ENCODE results near the gene ANO10.

ANO10 gene

DNA sequence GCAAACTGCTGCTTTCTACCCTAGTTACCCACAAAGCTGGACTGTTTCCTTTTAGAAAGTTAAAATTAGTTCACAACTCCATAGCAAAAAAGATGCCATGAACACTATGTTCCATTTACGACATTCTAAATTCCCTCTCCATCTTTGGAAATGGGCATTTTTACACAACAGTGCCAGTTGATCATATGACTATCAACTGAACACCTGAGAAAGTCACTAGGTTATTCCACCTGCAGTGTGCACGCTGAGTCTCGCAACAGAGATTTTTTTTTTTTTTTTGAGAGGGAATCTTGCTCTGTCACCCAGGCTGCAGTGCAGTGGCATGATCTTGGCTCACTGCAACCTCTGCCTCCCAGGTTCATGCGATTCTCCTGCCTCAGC lies 215.2 kb downstream of the ANO10 start:
- DNase-seq, result no peak

DNA sequence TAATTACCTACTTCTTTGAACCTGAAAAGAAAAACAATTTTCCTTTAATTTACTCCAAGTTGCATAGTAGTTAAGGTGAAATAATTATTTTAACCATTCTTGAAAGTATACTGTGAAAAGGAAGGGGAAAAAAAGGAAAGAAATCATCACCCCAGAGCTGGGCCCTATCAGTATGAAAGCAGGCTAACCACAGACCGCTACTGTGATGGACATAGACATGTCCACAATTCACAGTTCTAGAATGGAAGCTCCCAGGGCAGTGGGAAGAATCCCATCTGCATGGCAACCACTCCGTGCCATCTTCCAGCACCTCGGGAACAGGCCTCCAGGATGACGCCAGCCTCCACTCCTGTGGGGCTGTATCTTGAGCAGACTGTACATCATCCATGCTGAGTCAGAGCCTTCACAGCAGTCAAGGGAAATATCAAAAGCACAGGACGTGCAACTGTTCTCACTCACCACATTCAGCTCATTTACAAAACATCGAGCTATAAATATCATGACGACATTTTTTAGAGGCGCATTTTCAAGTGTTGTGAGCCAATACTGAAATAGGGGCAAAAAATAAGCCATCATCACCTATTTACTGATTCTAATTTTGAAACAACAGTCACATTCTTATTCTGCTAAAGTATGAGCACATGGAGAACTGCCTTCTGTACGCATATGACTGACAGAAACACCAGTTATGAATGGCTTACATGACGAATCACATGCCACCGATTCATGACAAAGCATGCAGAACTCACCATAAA lies 215.7 kb downstream of the ANO10 start:
- peak; percentile 60 for DNase-seq

GRCh38 chr3:43400781-43401730 lies 220.8 kb downstream of the ANO10 start:
- DNase-seq, result no peak

- no peak for DNase-seq
Measured at GRCh38 chr3:43400167-43400566, 221.6 kb downstream of the ANO10 start.

DNA sequence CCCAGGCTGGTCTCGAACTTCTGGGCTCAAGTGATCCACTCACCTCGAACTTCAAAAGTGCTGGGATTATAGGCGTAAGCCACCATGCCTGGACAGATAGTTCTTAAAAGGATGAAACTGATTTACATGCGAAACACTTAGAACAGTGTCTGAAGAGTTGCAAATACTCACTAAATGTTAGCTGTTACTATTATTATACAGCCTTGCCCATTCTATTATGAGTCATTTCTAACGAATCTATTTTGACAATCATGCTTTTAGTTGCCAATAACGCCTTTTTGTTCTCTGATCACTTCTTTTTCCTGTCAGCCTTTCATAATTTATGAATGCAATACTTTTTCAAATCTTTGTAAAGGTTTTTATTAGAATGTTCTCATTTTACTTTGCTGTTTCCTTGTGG lies 222.8 kb downstream of the ANO10 start:
- no peak for DNase-seq

DNA sequence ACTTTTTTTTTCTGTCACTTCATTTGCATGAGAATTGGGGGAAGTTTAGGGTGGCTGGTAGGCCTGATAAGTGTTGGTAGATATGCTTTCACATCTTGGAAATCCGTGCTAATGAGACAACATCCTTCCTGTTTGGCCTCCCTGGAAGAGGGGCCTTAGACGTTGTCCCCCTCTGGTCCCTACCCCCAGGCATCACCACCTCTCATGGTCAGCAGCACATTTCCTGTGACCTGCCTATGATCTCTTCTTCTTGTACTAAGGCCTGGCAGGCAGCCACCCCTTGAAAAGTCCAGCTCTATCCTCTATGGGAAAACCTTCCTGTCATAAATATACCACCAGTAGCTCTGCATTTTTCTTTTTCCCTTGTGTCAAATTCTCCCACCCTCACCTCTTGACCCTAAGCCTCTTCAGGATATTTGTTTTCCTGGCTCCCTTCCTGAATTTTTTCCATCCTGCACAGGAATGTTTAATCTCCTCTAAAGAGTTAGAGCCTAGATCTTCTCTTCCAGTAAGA lies 227.7 kb downstream of the ANO10 start:
- peak; percentile 29 for DNase-seq

DNA sequence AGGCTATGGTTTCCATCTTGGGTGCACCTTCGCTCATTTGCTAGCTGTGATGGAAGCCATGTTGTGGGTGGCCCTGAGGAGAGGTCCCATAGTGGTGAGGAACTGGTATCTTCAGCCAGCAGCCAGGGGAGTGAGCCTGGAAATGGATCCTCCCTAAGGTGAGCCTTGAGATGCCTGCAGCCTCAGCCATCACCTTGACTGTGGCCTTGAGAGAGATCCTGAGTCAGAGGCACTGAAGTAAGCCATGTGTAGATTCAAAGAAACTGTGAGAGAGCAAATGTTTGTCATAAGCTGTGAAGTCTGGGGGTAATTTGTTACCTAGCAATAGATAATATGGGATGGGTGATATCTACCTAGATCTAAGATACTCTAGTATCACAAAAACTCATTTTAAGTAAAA lies 230.2 kb downstream of the ANO10 start:
- DNase-seq, result no peak

DNA sequence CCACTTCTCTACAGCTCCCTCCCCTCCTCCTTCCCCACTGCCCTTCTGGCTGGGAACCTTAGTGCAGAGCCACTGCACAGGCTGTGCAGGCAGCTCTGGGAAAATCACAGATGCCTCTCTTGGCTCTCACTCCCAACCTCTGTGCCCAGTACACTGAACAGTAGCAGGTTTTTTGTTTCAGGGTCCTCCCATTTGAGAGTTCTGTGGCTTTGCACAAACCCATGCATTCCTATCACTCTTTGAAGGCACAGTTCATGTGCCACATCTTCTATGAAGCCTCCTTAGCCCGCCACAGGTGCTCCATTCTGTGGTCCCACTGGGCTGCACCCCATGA lies 231.6 kb downstream of the ANO10 start:
- no peak for DNase-seq

- DNase-seq, result peak; percentile 79
Measured at GRCh38 chr3:43389388-43390254, 232.2 kb downstream of the ANO10 start.

GRCh38 chr3:43388915-43389314 lies 232.9 kb downstream of the ANO10 start:
- DNase-seq, result peak; percentile 42

DNA sequence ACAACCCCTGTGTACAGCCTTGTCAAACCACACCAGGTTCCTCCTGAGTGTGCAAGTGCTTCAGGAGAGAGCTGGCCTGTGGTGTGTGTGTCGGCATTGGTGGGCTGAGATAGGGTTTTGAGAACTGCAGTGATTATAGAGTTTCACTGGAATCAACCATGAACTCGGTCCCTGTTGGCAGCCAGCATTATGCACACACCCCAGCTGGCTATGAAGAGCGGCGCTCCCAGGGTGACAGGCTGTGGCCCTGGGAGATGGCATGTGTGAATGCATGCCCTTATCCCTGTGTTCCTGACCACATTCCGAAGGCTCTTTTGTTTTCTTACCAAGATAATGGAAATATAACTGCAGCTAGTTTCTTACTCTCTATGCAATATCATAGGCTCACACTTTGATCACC lies 233.6 kb downstream of the ANO10 start:
- no peak for DNase-seq

GRCh38 chr3:43379343-43379742 lies 242.5 kb downstream of the ANO10 start:
- DNase-seq, result no peak

GRCh38 chr3:43378066-43378935 lies 243.5 kb downstream of the ANO10 start:
- DNase-seq, result peak; percentile 65

GRCh38 chr3:43373560-43373928 lies 248.3 kb downstream of the ANO10 start:
- no peak for DNase-seq

- no peak for DNase-seq
Measured at GRCh38 chr3:43372809-43373559, 248.8 kb downstream of the ANO10 start.

- DNase-seq, result no peak
Measured at GRCh38 chr3:43372007-43372740, 249.6 kb downstream of the ANO10 start.

DNA sequence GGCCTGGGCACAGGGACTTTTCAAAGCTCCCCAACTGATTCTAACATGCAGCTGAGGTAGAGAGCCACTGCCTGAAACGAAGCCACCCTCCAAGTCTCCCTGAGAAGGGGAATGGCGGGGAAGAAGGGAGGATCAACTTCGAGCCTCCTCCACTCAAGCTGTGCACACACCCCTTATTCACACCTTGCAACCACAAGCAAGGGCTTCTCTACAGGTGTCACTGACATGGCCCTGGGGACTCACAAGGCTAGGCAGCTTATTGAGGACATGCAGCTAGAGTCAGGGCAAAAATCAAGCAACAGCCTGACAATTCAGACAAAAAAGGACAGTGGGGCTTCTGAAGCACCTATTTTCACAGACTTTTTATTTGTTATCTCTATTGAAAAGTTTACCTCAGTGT lies 250.3 kb downstream of the ANO10 start:
- no peak for DNase-seq

DNA sequence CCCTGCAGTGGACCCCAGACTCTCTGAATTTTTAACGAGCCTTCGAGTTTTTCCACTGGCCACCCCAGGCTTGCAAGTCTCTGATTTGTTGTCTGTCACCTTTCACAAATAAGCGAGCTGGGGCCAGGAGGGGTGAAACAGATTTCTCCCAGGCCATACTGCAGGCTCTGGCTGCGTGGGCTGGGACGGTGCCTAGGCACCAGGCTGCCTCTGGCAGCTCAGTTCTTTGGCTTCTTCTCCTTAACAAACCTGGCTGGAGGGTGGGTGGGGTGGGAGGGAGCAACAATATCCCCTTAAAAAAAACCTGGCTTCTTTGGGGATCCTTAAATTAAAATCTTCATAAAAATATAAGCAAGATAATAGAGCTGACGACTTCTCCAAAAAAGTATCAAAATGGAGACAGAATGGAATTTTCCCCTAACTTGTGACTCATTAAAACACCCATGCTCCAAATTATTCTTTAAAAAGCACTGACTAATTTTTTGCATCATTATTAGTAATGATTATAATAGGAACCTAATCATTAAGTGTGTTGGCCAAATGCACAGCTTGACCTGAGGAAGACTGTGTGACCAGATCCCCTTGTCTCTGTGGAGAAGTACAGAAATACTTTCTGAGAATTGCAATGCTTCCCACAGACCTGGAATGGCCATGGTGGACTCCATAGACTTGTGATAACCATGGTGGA lies 251.4 kb downstream of the ANO10 start:
- DNase-seq, result no peak

- peak; percentile 30 for DNase-seq
Measured at GRCh38 chr3:43369404-43370292, 252.2 kb downstream of the ANO10 start.
